ENCODE results near the gene EED.
"Not testable (repeated sequence)": the region's sequence is repeated elsewhere in the genome, so short reads cannot be mapped to it uniquely, and the experiment has no call there.

EED gene

DNA sequence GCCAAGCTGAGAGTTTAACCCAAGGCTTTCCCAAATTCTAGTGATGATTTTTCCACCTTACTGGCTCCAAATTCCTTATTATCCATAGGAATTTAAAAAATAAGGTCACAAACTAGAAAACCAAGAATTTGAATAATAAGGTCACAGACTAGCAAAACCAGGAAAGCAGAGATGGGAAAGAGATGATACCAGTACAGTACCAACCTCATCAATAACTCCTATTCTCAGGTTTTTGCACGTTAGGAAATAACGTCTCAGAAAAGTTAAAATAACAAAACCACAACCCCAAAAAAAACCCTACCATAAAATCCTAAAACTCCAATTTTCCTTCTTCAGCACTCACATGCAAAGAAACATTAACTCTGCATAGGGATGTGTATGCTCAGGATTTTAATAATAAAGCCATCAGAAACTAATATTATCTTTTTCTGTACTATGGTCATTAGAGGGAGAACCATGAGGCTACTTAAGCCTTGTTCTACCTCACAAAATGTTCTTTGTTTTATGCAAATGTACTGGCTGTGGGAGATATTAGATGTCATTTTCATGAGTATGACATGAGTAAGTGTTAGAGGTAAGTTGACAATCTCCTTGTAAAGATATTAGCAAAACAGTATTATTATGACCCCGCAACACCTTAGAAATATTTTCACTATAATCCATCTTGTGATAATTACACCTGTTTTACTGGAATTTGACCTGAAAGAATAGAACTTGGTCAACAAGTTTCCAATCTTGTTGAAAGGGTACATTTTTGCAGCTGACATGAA lies 16.1 kb upstream of the EED start:
- H3K9ac ChIP-seq, result no peak overlapping the region
- H3K36me3 ChIP-seq, result no peaks in the 10 kb centered on the region
- H3K27me3 ChIP-seq, result no peaks in the 10 kb centered on the region
- peaks cover 20 to 28% (median 23%) of the 10 kb centered on the region in 10 experiments for H3K4me1 ChIP-seq
- H4K20me1 ChIP-seq, result no peaks in the 10 kb centered on the region
- H3K9me3 ChIP-seq (replicated peaks in 1 of 11), result peaks cover 10 to 19% (median 17%) of the 10 kb centered on the region in 11 experiments; a peak in 20 of 22 replicates
- H3K4me3 ChIP-seq, result no peak overlapping the region
- H3K4me2 ChIP-seq, result no peak overlapping the region
- no peak for TF ChIP-seq Cebpa-rat (IDR thresholded peaks at IDR 0.05)
- H3K27ac ChIP-seq, result no peak overlapping the region

GRCh38 chr11:86229039-86229330 lies 15.6 kb upstream of the EED start:
- H3K36me3 ChIP-seq, H4K20me1 ChIP-seq, H3K27me3 ChIP-seq, H3K4me3 ChIP-seq, H3K27ac ChIP-seq, H3K4me2 ChIP-seq, H3K9ac ChIP-seq: not testable (repeated sequence)
- Histone ChIP-seq H3K4me1 (peaks cover 20 to 28% (median 23%) of the 10 kb centered on the region in 10 experiments), H3K9me3 (replicated peaks in 1 of 11) (peaks cover 10 to 17% (median 15%) of the 10 kb centered on the region in 11 experiments; a peak in 20 of 22 replicates)

- Histone ChIP-seq H3K27me3 (no peaks in the 10 kb centered on the region), H3K9me3 (replicated peaks in 1 of 11) (peaks cover 0 to 4% (median 2%) of the 10 kb centered on the region in 11 experiments; a peak in 11 of 22 replicates), H3K36me3 (no peaks in the 10 kb centered on the region), H3K9ac (peak overlapping the region in 2 of 11 experiments; percentile 29 to 64; a peak in 4 of 22 replicates), H3K4me1 (peaks cover 20 to 28% (median 23%) of the 10 kb centered on the region in 10 experiments), H4K20me1 (no peaks in the 10 kb centered on the region), H3K4me2 (peak overlapping the region; percentile 49 to 78 (median 73)), H3K27ac (peak overlapping the region in 9 of 11 experiments; percentile 41 to 78 (median 73); a peak in 18 of 22 replicates), H3K4me3 (no peak overlapping the region; a peak in 1 of 20 replicates)
- no peak for TF ChIP-seq Cebpa-rat (IDR thresholded peaks at IDR 0.05)
Observed at GRCh38 chr11:86230179-86230804, 14.3 kb upstream of the EED start.

- H3K4me3 ChIP-seq, result peak overlapping the region in 2 of 10 experiments; percentile 1 to 10; a peak in 5 of 20 replicates
- H3K27me3 ChIP-seq, result no peaks in the 10 kb centered on the region
- H3K27ac ChIP-seq, result peak overlapping the region; percentile 2 to 78 (median 72); a peak in 20 of 22 replicates
- peak overlapping the region; percentile 49 to 78 (median 73) for H3K4me2 ChIP-seq
- H3K9me3 ChIP-seq (replicated peaks in 1 of 11), result no peaks in the 10 kb centered on the region
- no peaks in the 10 kb centered on the region for H3K36me3 ChIP-seq
- H4K20me1 ChIP-seq, result no peaks in the 10 kb centered on the region
- H3K4me1 ChIP-seq, result peaks cover 20 to 28% (median 23%) of the 10 kb centered on the region in 10 experiments
- peak overlapping the region in 8 of 11 experiments; percentile 15 to 69 (median 32); a peak in 13 of 22 replicates for H3K9ac ChIP-seq
- TF ChIP-seq Cebpa-rat (IDR thresholded peaks at IDR 0.05), result no peak
Observed at GRCh38 chr11:86230921-86231434, 13.6 kb upstream of the EED start.

- no peak overlapping the region for H3K4me3 ChIP-seq
- H3K4me1 ChIP-seq, result peaks cover 20 to 28% (median 23%) of the 10 kb centered on the region in 10 experiments
- H3K9me3 ChIP-seq (replicated peaks in 1 of 11), result no peaks in the 10 kb centered on the region
- TF ChIP-seq Cebpa-rat (IDR thresholded peaks at IDR 0.05), result no peak
- no peak overlapping the region for H3K27ac ChIP-seq
- H3K36me3 ChIP-seq, result no peaks in the 10 kb centered on the region
- H3K27me3 ChIP-seq, result no peaks in the 10 kb centered on the region
- no peak overlapping the region for H3K4me2 ChIP-seq
- no peak overlapping the region for H3K9ac ChIP-seq
- no peaks in the 10 kb centered on the region for H4K20me1 ChIP-seq
Observed at GRCh38 chr11:86232556-86232955, 12.0 kb upstream of the EED start.

GRCh38 chr11:86234831-86235461 lies 9.6 kb upstream of the EED start:
- H3K27me3 ChIP-seq, result no peaks in the 10 kb centered on the region
- peaks cover 15 to 24% (median 19%) of the 10 kb centered on the region in 10 experiments for H3K4me1 ChIP-seq
- no peak overlapping the region for H3K4me3 ChIP-seq
- H3K9me3 ChIP-seq (replicated peaks in 1 of 11), result no peaks in the 10 kb centered on the region
- no peak for TF ChIP-seq Cebpa-rat (IDR thresholded peaks at IDR 0.05)
- no peaks in the 10 kb centered on the region for H3K36me3 ChIP-seq
- no peaks in the 10 kb centered on the region for H4K20me1 ChIP-seq
- H3K4me2 ChIP-seq, result no peak overlapping the region
- H3K9ac ChIP-seq, result no peak overlapping the region
- H3K27ac ChIP-seq, result no peak overlapping the region

DNA sequence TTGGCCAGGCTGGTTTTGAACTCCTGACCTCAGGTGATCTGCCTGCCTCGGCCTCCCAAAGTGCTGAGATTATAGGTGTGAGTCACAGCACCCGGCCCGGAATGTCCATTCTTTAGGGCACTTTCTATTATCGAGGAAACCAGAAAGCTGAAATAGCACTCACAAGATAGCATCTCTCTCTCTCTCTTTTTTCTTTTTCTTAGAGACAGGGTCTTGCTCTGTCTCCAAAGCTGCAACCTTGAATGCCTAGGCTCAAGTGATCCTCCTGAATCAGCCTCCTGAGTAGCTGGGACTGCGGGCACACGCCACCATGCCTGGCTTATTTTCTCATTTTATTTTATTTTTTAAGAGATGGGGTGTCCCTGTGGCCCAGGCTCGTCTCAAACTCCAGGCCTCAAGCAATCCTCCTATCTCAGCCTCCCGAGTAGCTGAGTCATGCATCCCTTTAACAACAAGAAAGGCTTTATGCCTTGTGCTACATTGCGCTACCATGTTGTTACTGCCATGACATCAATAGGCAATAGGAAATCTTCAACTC lies 7.2 kb upstream of the EED start:
- H3K27me3 ChIP-seq, result no peaks in the 10 kb centered on the region
- no peak overlapping the region for H3K4me2 ChIP-seq
- H3K4me3 ChIP-seq, result no peak overlapping the region
- H3K9ac ChIP-seq, result no peak overlapping the region
- H3K4me1 ChIP-seq, result peaks cover 0 to under 1% (median 0%) of the 10 kb centered on the region in 10 experiments; a peak in 1 of 20 replicates
- no peak overlapping the region for H3K27ac ChIP-seq
- no peaks in the 10 kb centered on the region for H4K20me1 ChIP-seq
- no peak for TF ChIP-seq Cebpa-rat (IDR thresholded peaks at IDR 0.05)
- no peaks in the 10 kb centered on the region for H3K9me3 ChIP-seq (replicated peaks in 1 of 11)
- no peaks in the 10 kb centered on the region for H3K36me3 ChIP-seq

DNA sequence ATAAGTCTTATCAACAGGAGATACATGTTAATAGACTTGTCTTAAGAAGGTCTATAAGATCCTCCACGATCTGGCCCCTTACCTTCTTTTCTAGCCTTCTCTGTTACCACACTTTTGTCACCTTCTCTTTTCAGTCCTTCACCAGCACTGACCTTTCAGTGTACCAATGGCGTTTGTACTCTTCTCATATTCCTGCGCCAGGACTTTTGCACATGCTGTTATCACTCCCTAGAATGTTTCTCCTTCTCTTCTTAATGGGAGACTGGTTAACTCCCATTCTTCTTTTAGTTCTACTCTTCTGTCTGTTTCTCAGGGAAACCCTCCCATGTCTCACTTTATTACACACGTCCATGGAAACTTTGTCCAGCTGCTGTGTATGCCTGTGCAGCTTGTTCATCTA lies 4.4 kb upstream of the EED start:
- peaks cover 6 to 12% (median 10%) of the 10 kb centered on the region in 10 experiments for H3K4me1 ChIP-seq
- no peaks in the 10 kb centered on the region for H4K20me1 ChIP-seq
- H3K27ac ChIP-seq, result no peak overlapping the region
- no peak overlapping the region for H3K4me2 ChIP-seq
- TF ChIP-seq Cebpa-rat (IDR thresholded peaks at IDR 0.05), result no peak
- no peak overlapping the region for H3K4me3 ChIP-seq
- no peaks in the 10 kb centered on the region for H3K9me3 ChIP-seq (replicated peaks in 1 of 11)
- H3K36me3 ChIP-seq, result no peaks in the 10 kb centered on the region
- H3K27me3 ChIP-seq, result no peaks in the 10 kb centered on the region
- H3K9ac ChIP-seq, result no peak overlapping the region

All from BLaER1 treated with 17β-estradiol and CSF1 and Interleukin-3, amounts not matched to agents 10 nM and 100 nM (cell line).